CD4-positive, alpha-beta T cell (primary cell): ENCODE results near the gene OR4P4. TPM values are rescaled to one million over a fixed set of nuclear protein-coding genes. Genes with fewer than 3 reads are reported as not detected.

Experiments used
- ATAC-seq: fragments of 200-7000 bp; cut with Tn5 transposase; one replicate; pipeline ENCODE4 v1.10.0; 2022; ENCODE audit warnings: mild to moderate bottlenecking; ENCODE audit not compliant: poor library complexity
- CTCF ChIA-PET: fragments of 350-600 bp; sonication (Branson Sonifier 250); formaldehyde crosslinking; loops from one replicate; lab custom pipeline; 2021; ENCODE audit warnings: antibody characterized with exemption, inconsistent platforms; lab: Charles Lee
- POLR2A ChIA-PET: fragments of 350-600 bp; sonication (Branson Sonifier 250); formaldehyde crosslinking; loops from one replicate; lab custom pipeline; 2021; ENCODE audit warnings: antibody characterized with exemption, inconsistent platforms; lab: Charles Lee
- DNase-seq, 14 experiments: peaks; one replicate each; pipeline ENCODE4 v3.0.0-alpha.2; 2013 to 2020; ENCODE audit warnings: mixed read lengths in 2 of 14
- H3K27ac ChIP-seq, 2 donors: one replicate each; pipeline versions ENCODE4 v1.5.1 to v1.7.0; 2013; ENCODE audit warnings: low read length in 2 of 2, low read depth in 1 of 2, mild to moderate bottlenecking in 1 of 2
- H3K27me3 ChIP-seq, 2 experiments: 1 replicate in 1 of 2; 2 replicates in 1 of 2; pipeline versions ENCODE4 v1.6.1 to v1.7.0; 2013; ENCODE audit warnings: low read length in 2 of 2, control low read depth in 1 of 2, mild to moderate bottlenecking in 1 of 2, moderate library complexity in 1 of 2; ENCODE audit not compliant: insufficient read depth in 2 of 2, control insufficient read depth in 1 of 2
- H3K36me3 ChIP-seq: one replicate; pipeline ENCODE4 v1.6.1; 2013; ENCODE audit warnings: low read length, control low read depth; ENCODE audit not compliant: insufficient read depth
- H3K4me1 ChIP-seq: one replicate; pipeline ENCODE4 v1.6.1; 2013; ENCODE audit warnings: low read length, control low read depth; ENCODE audit not compliant: insufficient read depth
- H3K4me3 ChIP-seq: one replicate; pipeline ENCODE4 v1.5.1; 2013; ENCODE audit warnings: mild to moderate bottlenecking, low read length, moderate library complexity
- H3K9me3 ChIP-seq, 2 experiments: 1 replicate in 1 of 2; 2 replicates in 1 of 2; pipeline versions ENCODE4 v1.6.1 to v1.7.0; 2013; ENCODE audit warnings: low read length in 2 of 2, mild to moderate bottlenecking in 2 of 2, control low read depth in 1 of 2, moderate library complexity in 1 of 2; ENCODE audit not compliant: control insufficient read depth in 1 of 2, insufficient read depth in 1 of 2
- H3K27ac Mint-ChIP-seq: one replicate; pipeline ENCODE4 v1.8.0; 2020; ENCODE audit warnings: mixed read lengths
- H3K27me3 Mint-ChIP-seq: one replicate; pipeline ENCODE4 v1.8.0; 2021; ENCODE audit warnings: mixed read lengths
- H3K36me3 Mint-ChIP-seq: one replicate; pipeline ENCODE4 v1.8.0; 2021; ENCODE audit warnings: low read depth, mixed read lengths
- H3K4me1 Mint-ChIP-seq: one replicate; pipeline ENCODE4 v1.8.0; 2021; ENCODE audit warnings: low read depth, mixed read lengths
- H3K4me3 Mint-ChIP-seq: one replicate; pipeline ENCODE4 v1.8.0; 2020; ENCODE audit warnings: mild to moderate bottlenecking, mixed read lengths
- H3K9me3 Mint-ChIP-seq: one replicate; pipeline ENCODE4 v1.8.0; 2020; ENCODE audit warnings: mixed read lengths
- intact Hi-C, 2 experiments: fragments of 100-400 bp; cut with DNase I in 1 of 2; cut with micrococcal nuclease in 1 of 2; formaldehyde crosslinking; loops; one replicate each; pipeline versions ENCODE4 v1.15.1 to v1.9.0; 2023 to 2025; cut with DNase I, micrococcal nuclease
- total RNA-seq, 174 experiments: library from RNA in 2 of 174; stranded (reverse) in 2 of 174; gene quantifications; one replicate each; pipeline ENCODE4 v1.2.3 and lab custom pipeline; 2021 to 2026
- TF ChIP-seq, protein P1 (sequence below): fragments of 200-600 bp; IDR thresholded peaks from one replicate; pipeline ENCODE4 v1.8.0; 2022; ENCODE audit warnings: antibody characterized with exemption, mild to moderate bottlenecking

The OR4P4 gene
- total RNA-seq, 2 experiments from 2014 or later, result not detected

DNA sequence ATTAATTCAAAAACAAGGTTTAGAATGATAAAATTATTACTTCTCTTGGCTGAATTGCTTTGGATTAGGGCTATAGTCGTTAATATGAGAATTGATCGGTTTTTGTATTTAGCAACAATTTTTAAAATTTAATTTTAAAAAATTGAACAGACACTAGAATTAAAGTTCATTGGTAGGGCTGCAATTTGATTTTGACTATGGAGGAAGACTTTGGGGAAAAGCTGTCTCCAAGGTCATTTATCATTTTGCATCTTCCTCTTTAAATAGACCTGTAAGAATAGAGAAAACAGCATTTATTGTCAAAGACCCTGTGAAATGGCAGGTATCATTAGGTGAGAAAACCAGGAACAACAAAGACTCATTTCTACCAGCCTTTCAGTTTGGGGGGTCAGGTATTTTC lies 13.1 kb downstream of the OR4P4 start, which contains the start of gene OR4S2:
Gene OR4S2, plus strand, starts transcription at position 301 of the 400 bp plus-strand sequence. CDS start 2,577 bp downstream, outside the sequence.
- no peaks in the 10 kb centered on the region for H3K27me3 Mint-ChIP-seq
- CTCF ChIA-PET, result no interaction called here
- Histone ChIP-seq H3K4me1 (no peaks in the 10 kb centered on the region), H3K4me3 (no peak within 1 kb of the TSS), H3K9me3 (no peaks in the 10 kb centered on the region), H3K36me3 (no peaks in the 10 kb centered on the region), H3K27me3 (no peaks in the 10 kb centered on the region), H3K27ac (no peak within 1 kb of the TSS)
- H3K9me3 Mint-ChIP-seq, result peaks cover 6% of the 10 kb centered on the region
- no peak within 1 kb of the TSS for H3K27ac Mint-ChIP-seq
- intact Hi-C loops, result no loop called here
- H3K4me1 Mint-ChIP-seq, result no peaks in the 10 kb centered on the region
- ATAC-seq (no peak), DNase-seq (no peak)
- H3K4me3 Mint-ChIP-seq, result no peak within 1 kb of the TSS
- POLR2A ChIA-PET, result no interaction called here
- no peaks in the 10 kb centered on the region for H3K36me3 Mint-ChIP-seq
- TF ChIP-seq, protein P1, sequence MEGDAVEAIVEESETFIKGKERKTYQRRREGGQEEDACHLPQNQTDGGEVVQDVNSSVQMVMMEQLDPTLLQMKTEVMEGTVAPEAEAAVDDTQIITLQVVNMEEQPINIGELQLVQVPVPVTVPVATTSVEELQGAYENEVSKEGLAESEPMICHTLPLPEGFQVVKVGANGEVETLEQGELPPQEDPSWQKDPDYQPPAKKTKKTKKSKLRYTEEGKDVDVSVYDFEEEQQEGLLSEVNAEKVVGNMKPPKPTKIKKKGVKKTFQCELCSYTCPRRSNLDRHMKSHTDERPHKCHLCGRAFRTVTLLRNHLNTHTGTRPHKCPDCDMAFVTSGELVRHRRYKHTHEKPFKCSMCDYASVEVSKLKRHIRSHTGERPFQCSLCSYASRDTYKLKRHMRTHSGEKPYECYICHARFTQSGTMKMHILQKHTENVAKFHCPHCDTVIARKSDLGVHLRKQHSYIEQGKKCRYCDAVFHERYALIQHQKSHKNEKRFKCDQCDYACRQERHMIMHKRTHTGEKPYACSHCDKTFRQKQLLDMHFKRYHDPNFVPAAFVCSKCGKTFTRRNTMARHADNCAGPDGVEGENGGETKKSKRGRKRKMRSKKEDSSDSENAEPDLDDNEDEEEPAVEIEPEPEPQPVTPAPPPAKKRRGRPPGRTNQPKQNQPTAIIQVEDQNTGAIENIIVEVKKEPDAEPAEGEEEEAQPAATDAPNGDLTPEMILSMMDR, result no peak

DNA sequence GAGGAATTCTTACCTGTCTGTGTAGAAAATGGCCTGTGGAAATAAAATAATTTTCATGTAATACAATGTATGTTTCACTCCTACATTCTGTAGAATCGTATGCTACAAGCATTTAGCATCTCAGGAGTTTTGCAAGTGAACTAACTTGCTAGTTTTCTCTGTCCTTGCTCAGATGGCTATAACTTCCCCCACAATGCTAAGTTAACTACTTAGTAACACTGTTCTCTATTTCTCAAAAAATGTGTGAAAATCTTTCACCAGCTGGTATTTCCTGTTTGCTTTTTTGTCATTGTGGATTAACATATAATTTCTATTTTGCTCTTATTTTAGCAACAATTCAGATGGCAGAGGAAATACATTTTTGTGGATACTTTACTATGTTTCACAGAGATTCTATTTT lies 17.6 kb downstream of the OR4P4 start:
- Mint-ChIP-seq H3K36me3 (no peaks in the 10 kb centered on the region), H3K27me3 (no peaks in the 10 kb centered on the region), H3K9me3 (peaks cover 7% of the 10 kb centered on the region), H3K4me1 (no peaks in the 10 kb centered on the region), H3K4me3 (no peak overlapping the region), H3K27ac (no peak overlapping the region)
- intact Hi-C loops, result no loop called here
- no peaks in the 10 kb centered on the region for H3K27me3 ChIP-seq
- TF ChIP-seq, protein P1, result no peak
- no peak for ATAC-seq
- H3K36me3 ChIP-seq, result no peaks in the 10 kb centered on the region
- H3K4me1 ChIP-seq, result no peaks in the 10 kb centered on the region
- POLR2A ChIA-PET, result no interaction called here
- CTCF ChIA-PET, result no interaction called here
- no peak overlapping the region for H3K27ac ChIP-seq
- DNase-seq, result no peak
- H3K9me3 ChIP-seq, result no peaks in the 10 kb centered on the region
- no peak overlapping the region for H3K4me3 ChIP-seq

DNA sequence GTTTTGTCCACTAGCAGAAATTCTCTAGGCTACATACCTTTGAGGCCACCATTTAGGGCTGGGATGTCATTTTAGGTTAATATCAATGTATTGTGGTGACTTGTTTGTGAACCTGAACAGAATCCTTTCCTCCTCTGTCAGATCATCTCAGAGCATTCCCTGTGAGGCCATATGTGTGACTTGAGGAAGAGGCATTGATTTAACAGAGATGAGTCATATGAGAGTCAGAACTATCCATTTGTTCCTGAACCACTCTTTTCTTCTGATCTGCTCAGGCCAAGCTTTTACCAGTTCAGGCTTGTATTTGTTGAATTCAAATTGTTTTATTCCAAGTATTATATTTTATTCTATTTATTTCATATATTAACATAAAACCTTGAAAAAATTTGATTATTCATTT lies 20.2 kb downstream of the OR4P4 start:
- intact Hi-C loops, result no loop called here
- no peaks in the 10 kb centered on the region for H3K36me3 Mint-ChIP-seq
- H3K4me1 ChIP-seq, result no peaks in the 10 kb centered on the region
- no peaks in the 10 kb centered on the region for H3K27me3 ChIP-seq
- no peak for DNase-seq
- no peak for ATAC-seq
- H3K36me3 ChIP-seq, result no peaks in the 10 kb centered on the region
- no peak overlapping the region for H3K27ac ChIP-seq
- no peaks in the 10 kb centered on the region for H3K4me1 Mint-ChIP-seq
- H3K4me3 ChIP-seq, result no peak overlapping the region
- H3K9me3 Mint-ChIP-seq, result peaks cover 11% of the 10 kb centered on the region
- H3K4me3 Mint-ChIP-seq, result no peak overlapping the region
- CTCF ChIA-PET, result no interaction called here
- H3K9me3 ChIP-seq, result no peaks in the 10 kb centered on the region
- H3K27me3 Mint-ChIP-seq, result no peaks in the 10 kb centered on the region
- TF ChIP-seq, protein P1, result no peak
- POLR2A ChIA-PET, result no interaction called here
- H3K27ac Mint-ChIP-seq, result no peak overlapping the region
